Peyer's patch (tissue), 4 donors: ENCODE results near the gene ARFGEF2.

Source experiments
- CTCF ChIP-seq, 6 experiments: fragments of 450-650 bp in 4 of 6; fragments of 200-600 bp in 2 of 6; sonication (generic) in 1 of 6; IDR thresholded peaks; one replicate each; pipeline ENCODE4 v1.5.1; 2017 to 2019; ENCODE audit warnings: antibody characterized with exemption in 6 of 6, mild to moderate bottlenecking in 3 of 6, moderate library complexity in 1 of 6
- POLR2A ChIP-seq, 2 donors: fragments of 450-650 bp; IDR thresholded peaks; one replicate each; pipeline ENCODE4 v1.5.1; 2017; ENCODE audit warnings: antibody characterized with exemption in 2 of 2, mild to moderate bottlenecking in 2 of 2, moderate library complexity in 2 of 2

- TF ChIP-seq POLR2A (IDR thresholded peaks at IDR 0.05) (no peak), CTCF (IDR thresholded peaks at IDR 0.05) (no peak)
These were observed 23.3 kb upstream of the ARFGEF2 start for GRCh38 chr20:48898210-48898609.
